CD4-positive, alpha-beta T cell (primary cell): Measurements from ENCODE around the gene MBNL1. TPM values are rescaled to one million over a fixed set of nuclear protein-coding genes. Genes with fewer than 3 reads are reported as not detected.

Experiments used
- ATAC-seq: fragments of 200-7000 bp; cut with Tn5 transposase; one replicate; pipeline ENCODE4 v1.10.0; 2022; ENCODE audit warnings: mild to moderate bottlenecking; ENCODE audit not compliant: poor library complexity
- CTCF ChIA-PET: fragments of 350-600 bp; sonication (Branson Sonifier 250); formaldehyde crosslinking; loops from one replicate; lab custom pipeline; 2021; ENCODE audit warnings: antibody characterized with exemption, inconsistent platforms; lab: Charles Lee
- POLR2A ChIA-PET: fragments of 350-600 bp; sonication (Branson Sonifier 250); formaldehyde crosslinking; loops from one replicate; lab custom pipeline; 2021; ENCODE audit warnings: antibody characterized with exemption, inconsistent platforms; lab: Charles Lee
- DNase-seq, 14 experiments: peaks; one replicate each; pipeline ENCODE4 v3.0.0-alpha.2; 2013 to 2020; ENCODE audit warnings: mixed read lengths in 2 of 14
- H3K27ac ChIP-seq, 2 donors: one replicate each; pipeline versions ENCODE4 v1.5.1 to v1.7.0; 2013; ENCODE audit warnings: low read length in 2 of 2, low read depth in 1 of 2, mild to moderate bottlenecking in 1 of 2
- H3K27me3 ChIP-seq, 2 experiments: 1 replicate in 1 of 2; 2 replicates in 1 of 2; pipeline versions ENCODE4 v1.6.1 to v1.7.0; 2013; ENCODE audit warnings: low read length in 2 of 2, control low read depth in 1 of 2, mild to moderate bottlenecking in 1 of 2, moderate library complexity in 1 of 2; ENCODE audit not compliant: insufficient read depth in 2 of 2, control insufficient read depth in 1 of 2
- H3K36me3 ChIP-seq: one replicate; pipeline ENCODE4 v1.6.1; 2013; ENCODE audit warnings: low read length, control low read depth; ENCODE audit not compliant: insufficient read depth
- H3K4me1 ChIP-seq: one replicate; pipeline ENCODE4 v1.6.1; 2013; ENCODE audit warnings: low read length, control low read depth; ENCODE audit not compliant: insufficient read depth
- H3K4me3 ChIP-seq: one replicate; pipeline ENCODE4 v1.5.1; 2013; ENCODE audit warnings: mild to moderate bottlenecking, low read length, moderate library complexity
- H3K9me3 ChIP-seq, 2 experiments: 1 replicate in 1 of 2; 2 replicates in 1 of 2; pipeline versions ENCODE4 v1.6.1 to v1.7.0; 2013; ENCODE audit warnings: low read length in 2 of 2, mild to moderate bottlenecking in 2 of 2, control low read depth in 1 of 2, moderate library complexity in 1 of 2; ENCODE audit not compliant: control insufficient read depth in 1 of 2, insufficient read depth in 1 of 2
- H3K27ac Mint-ChIP-seq: one replicate; pipeline ENCODE4 v1.8.0; 2020; ENCODE audit warnings: mixed read lengths
- H3K27me3 Mint-ChIP-seq: one replicate; pipeline ENCODE4 v1.8.0; 2021; ENCODE audit warnings: mixed read lengths
- H3K36me3 Mint-ChIP-seq: one replicate; pipeline ENCODE4 v1.8.0; 2021; ENCODE audit warnings: low read depth, mixed read lengths
- H3K4me1 Mint-ChIP-seq: one replicate; pipeline ENCODE4 v1.8.0; 2021; ENCODE audit warnings: low read depth, mixed read lengths
- H3K4me3 Mint-ChIP-seq: one replicate; pipeline ENCODE4 v1.8.0; 2020; ENCODE audit warnings: mild to moderate bottlenecking, mixed read lengths
- H3K9me3 Mint-ChIP-seq: one replicate; pipeline ENCODE4 v1.8.0; 2020; ENCODE audit warnings: mixed read lengths
- CTCF ChIP-seq: fragments of 200-600 bp; IDR thresholded peaks from one replicate; pipeline ENCODE4 v1.8.0; 2022; ENCODE audit warnings: antibody characterized with exemption, mild to moderate bottlenecking
- intact Hi-C, 2 experiments: fragments of 100-400 bp; cut with DNase I in 1 of 2; cut with micrococcal nuclease in 1 of 2; formaldehyde crosslinking; loops; one replicate each; pipeline versions ENCODE4 v1.15.1 to v1.9.0; 2023 to 2025; cut with DNase I, micrococcal nuclease
- total RNA-seq, 174 experiments: library from RNA in 2 of 174; stranded (reverse) in 2 of 174; gene quantifications; one replicate each; pipeline ENCODE4 v1.2.3 and lab custom pipeline; 2021 to 2026

Gene MBNL1
- total RNA-seq, 2 experiments from 2014 or later: 551 to 561 TPM

- intact Hi-C loops: no loop called here
- ATAC-seq: no peak
- POLR2A ChIA-PET: interaction anchor here (0.6 to 1.4 kb wide), 2 partner anchors 13 to 54 kb away, joined by 3 to 4 read pairs; no protein-coding TSS in a partner anchor
- Histone ChIP-seq H3K4me3 (no peak overlapping the region), H3K36me3 (peaks cover 33% of the 10 kb centered on the region), H3K27me3 (no peaks in the 10 kb centered on the region), H3K9me3 (no peaks in the 10 kb centered on the region), H3K4me1 (peaks cover 25% of the 10 kb centered on the region), H3K27ac (no peak overlapping the region)
- CTCF ChIA-PET: no interaction called here
- Mint-ChIP-seq H3K36me3 (peaks cover 60% of the 10 kb centered on the region), H3K27ac (peak overlapping the region; percentile 45), H3K9me3 (no peaks in the 10 kb centered on the region), H3K4me1 (peaks cover 50% of the 10 kb centered on the region), H3K4me3 (no peak overlapping the region), H3K27me3 (no peaks in the 10 kb centered on the region)
- TF ChIP-seq CTCF: no peak
- DNase-seq: no peak
Measured at GRCh38 chr3:152352554-152352953, 83.8 kb downstream of the MBNL1 start.

- Histone ChIP-seq H3K36me3 (peaks cover 37% of the 10 kb centered on the region), H3K9me3 (no peaks in the 10 kb centered on the region), H3K4me1 (peaks cover 28% of the 10 kb centered on the region), H3K27ac (no peak overlapping the region), H3K27me3 (no peaks in the 10 kb centered on the region), H3K4me3 (no peak overlapping the region)
- no peaks in the 10 kb centered on the region for H3K27me3 Mint-ChIP-seq
- H3K4me1 Mint-ChIP-seq: peaks cover 59% of the 10 kb centered on the region
- peak overlapping the region; percentile 26 for H3K4me3 Mint-ChIP-seq
- intact Hi-C loops: no loop called here
- ChIA-PET CTCF (no interaction called here), POLR2A (no interaction called here)
- no peak for TF ChIP-seq CTCF
- H3K27ac Mint-ChIP-seq: peak overlapping the region; percentile 45
- no peaks in the 10 kb centered on the region for H3K9me3 Mint-ChIP-seq
- DNase-seq (no peak), ATAC-seq (no peak)
- peaks cover 69% of the 10 kb centered on the region for H3K36me3 Mint-ChIP-seq
Measured at GRCh38 chr3:152353578-152353977, 84.8 kb downstream of the MBNL1 start.

- Mint-ChIP-seq H3K27ac (peak overlapping the region; percentile 45), H3K36me3 (peaks cover 82% of the 10 kb centered on the region), H3K4me1 (peaks cover 76% of the 10 kb centered on the region), H3K9me3 (no peaks in the 10 kb centered on the region), H3K4me3 (no peak overlapping the region), H3K27me3 (no peaks in the 10 kb centered on the region)
- Histone ChIP-seq H3K9me3 (no peaks in the 10 kb centered on the region), H3K4me3 (no peak overlapping the region), H3K36me3 (peaks cover 52% of the 10 kb centered on the region), H3K4me1 (peaks cover 30% of the 10 kb centered on the region), H3K27ac (no peak overlapping the region), H3K27me3 (no peaks in the 10 kb centered on the region)
- ChIA-PET POLR2A (interaction anchor here (0.7 kb wide), 1 partner anchor 8 kb away, joined by 3 read pairs; no protein-coding TSS in a partner anchor), CTCF (no interaction called here)
- DNase-seq (no peak), ATAC-seq (no peak)
- intact Hi-C loops: loop anchor here in 1 of 2 experiments (2.0 kb wide), 1 partner anchor 53 kb away; no protein-coding TSS in a partner anchor
- no peak for TF ChIP-seq CTCF
Measured at GRCh38 chr3:152355744-152356665, 87.3 kb downstream of the MBNL1 start.
